Activated T-cell treated with anti-CD3 and anti-CD28 coated beads for 1 hour (primary cell): Measurements from ENCODE around the gene SATB2.

Experiments used
- DNase-seq: peaks from one replicate; pipeline ENCODE4 v3.0.0-alpha.2; 2020; ENCODE audit warnings: low read depth

The SATB2 gene

DNA sequence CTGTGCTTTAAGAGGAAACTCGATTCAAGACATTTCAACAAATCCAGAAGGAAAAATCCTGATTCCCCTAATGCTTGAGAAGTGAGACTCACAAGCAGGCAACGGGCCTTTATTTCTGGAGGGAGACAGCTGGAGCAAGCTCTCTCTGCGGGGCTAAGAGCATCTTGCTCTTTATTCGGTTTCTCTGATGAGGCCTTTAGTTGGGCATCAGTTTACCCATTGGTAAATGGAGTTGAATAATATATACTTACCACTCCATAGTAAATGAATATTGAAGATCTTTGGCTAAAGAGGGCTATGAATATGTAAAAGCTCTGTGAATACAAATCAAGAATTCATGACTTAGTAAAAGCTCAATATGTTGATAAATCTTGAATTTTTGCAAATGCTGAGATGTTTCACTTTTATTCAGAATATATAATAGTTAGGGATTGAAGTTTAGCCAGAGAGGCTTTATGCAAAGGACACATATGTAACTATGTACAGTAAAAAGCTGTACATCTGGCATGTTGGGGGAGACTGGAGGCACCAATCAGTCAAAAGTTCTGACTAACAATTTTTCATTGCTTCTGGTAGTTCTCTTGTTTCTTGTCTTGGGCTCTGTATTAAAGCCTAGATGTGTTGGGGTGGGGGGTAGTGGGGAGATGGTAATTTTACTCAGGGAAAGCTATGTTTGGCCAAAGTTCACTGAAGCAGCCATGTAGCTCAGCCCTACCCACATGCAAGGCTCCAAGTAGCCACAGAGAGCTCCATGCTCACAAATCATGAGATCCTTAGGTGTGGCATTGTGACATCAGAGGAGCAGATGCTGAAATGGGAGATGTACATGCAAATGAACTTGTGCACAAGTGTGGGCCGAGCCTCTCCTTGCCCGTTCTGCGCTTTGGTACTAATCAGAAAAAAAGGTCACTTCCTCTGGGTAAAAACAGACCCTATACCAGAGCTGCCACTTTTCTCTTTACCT lies 200.2 kb downstream of the SATB2 start:
- DNase-seq, result no peak

DNA sequence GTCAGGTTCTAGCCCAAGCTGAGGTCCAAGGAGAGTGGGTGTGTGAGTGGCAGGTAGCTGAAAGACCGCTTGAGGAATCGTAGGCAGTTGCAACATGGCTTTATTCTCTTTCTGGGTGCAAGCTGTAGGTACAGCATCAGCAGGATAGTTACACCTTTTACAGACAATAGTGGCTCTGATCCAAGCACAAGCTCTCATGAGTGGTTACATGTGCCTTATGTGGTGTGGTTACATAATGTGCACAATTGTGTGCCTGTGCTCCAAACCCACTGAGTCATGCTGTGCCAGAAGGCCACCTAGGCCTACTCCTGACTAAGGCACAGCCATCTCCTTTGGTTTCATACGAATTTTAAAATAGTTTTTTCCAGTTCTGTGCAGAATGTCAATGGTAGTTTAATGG lies 227.6 kb downstream of the SATB2 start:
- no peak for DNase-seq

DNA sequence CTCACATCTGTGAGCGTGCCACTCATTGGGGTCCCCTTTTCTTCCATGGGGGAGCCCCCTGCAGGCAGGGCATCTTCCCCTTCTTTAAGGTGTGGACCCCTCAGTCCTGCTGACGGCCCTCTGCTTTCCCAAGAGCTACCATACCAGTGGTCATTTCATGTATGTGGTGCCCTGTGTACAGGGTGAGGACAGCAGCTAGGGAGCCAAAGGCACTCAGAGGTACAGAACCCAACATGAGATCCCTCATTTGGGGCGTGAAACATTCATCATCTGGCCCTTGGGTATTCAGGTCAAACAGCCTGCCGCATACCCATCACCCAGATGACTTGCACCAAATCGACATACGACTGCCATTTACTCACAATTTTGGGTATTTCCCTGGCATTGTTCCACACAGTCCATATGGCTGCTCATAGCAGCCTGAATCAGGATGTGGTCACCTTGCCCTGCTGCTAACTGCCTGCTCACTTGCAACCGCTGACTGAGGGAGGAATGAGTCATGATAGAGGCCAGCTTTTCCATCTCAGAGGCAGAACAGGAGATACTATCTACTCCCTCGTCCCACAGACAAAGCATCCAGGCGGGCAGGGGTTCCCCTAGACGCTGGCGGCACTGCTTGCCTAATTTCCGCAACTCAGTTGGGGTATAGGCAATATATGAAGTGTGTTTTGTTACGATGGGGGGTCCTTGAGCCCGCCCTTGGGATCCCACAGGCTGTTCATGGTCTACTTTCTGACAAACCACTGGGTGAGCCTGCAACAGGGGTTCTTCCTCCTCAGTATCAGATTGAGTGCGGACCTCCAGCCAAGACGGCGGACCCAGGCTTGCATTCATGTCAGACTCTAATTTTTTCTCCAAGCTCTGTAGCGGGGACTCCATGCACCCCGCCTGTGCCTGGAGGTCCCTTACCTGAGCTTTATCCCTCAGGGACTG lies 228.6 kb downstream of the SATB2 start:
- no peak for DNase-seq

DNA sequence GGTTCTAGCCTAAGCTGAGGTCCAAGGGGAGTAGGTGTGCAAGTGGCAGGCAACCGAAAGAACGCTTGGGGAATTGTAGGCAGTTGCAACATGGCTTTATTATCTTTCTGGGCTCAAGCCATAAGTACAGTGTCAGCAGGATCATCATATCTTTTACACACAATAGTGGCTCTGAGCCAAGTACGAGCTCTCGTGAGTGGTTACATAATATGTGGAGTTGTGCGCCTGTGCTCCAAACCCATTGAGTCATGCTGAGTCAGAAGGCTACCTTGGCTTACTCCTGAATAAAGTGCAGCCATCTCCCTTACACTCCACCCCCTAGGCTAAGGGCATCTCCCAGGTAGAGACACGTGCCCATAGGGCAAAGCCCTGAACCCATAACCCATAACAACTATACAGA lies 233.9 kb downstream of the SATB2 start:
- DNase-seq, result no peak

DNA sequence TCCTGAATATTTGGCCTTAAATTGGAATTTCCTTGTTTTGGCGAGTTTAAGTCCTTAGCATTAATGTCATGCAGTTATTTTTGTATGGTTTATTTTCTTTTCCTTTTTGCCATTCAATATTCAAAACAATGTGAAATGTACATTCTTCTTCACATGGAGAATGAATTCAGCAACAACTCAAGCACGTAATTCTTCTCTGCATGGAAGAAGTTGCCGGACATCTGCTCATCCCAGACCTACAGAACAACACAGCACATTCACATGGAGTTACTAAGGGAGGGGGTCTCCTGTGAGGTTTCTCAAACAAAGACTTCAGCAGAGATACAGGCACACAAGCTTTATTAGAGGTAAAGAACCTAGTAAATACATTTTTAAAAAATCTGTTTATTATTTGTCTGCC lies 236.8 kb downstream of the SATB2 start:
- no peak for DNase-seq

DNA sequence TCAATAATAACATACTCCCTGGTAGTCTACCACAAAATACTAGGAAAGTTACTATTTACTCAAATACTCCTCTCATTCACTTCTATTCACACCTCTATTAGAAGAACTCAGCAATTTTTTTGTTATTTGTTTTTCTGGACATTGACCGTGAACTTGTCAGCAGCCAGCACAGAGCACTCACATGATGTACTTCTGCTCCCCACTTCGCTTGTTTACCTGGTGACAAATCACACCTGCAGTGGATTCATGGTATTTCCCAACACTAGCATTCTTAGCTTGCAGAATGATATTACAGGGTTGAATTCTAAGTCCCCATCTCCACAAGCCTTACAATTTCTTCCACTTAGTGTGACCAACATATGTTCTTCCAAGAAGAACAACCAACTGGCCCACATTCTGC lies 238.2 kb downstream of the SATB2 start:
- DNase-seq, result no peak
